HUDEP-2 (cell line): ENCODE results near the gene GPR21.

Experiments
- DNase-seq, 76 experiments: peaks; one replicate each; lab custom pipeline; 2025; ENCODE audit not compliant: unreplicated experiment in 76 of 76; lab: John Stamatoyannopoulos, UW

Gene GPR21

DNA sequence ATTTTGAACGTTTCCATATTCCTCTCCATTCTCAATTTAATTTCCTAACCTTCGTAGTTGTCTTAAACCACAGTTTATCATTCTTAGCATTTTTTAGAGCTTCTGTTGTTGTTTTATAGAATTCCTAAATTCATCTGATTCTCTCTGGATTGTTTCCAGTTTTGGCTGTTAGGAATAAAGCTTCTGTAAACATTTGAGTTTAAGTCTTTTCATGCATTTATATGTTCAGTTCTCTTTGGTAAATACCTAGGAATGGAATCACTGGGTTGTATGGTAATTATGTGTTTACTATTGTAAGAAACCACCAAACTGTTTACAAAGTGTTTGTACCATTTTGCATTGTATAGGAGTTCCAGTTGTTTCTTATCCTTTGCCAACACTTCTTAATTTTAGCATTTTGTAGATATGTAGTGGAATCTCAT lies 29.7 kb downstream of the GPR21 start:
- DNase-seq: no peak

DNA sequence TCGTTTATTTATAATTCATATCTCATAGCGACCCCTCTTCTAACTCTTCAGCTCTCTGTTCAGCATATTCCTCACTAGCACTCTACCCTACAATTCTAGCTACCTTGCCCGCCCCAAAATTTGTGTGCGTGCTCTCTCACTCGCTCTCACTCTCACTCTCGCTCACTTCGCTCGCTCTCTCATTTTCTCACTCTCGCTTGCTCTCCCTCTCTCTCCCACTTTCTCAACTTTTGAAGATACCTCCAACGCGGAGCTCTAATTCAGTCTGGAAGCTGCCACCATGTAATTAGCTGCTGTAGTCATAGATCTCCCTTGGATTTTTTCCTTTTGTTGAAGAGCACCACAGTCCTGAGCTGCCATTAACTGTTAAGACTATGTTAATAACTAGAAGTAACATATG lies 30.4 kb downstream of the GPR21 start:
- DNase-seq: no peak

- DNase-seq: no peak
Observed at GRCh38 chr9:123064716-123065115, 31.2 kb downstream of the GPR21 start.

DNA sequence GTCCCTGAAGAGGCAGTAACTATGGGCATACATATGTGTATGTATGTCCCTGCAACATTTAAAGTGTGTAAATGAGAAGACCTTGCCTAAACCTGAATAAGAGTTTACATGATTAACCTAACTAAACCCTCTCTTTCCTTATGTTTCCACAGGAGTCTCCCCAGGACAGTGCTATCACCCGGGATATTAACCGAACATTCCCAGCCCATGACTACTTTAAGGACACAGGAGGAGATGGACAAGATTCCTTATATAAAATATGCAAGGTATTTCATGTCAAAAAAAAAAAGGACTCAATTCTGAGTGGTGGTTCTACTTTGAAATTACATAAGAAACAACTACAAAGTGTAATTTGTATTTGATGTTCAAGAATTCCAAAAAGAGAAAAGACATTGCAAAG lies 31.7 kb downstream of the GPR21 start:
- DNase-seq: no peak

- DNase-seq: no peak
Observed at GRCh38 chr9:123067136-123067535, 33.7 kb downstream of the GPR21 start.

- DNase-seq: no peak
Observed at GRCh38 chr9:123069010-123069481, 35.6 kb downstream of the GPR21 start.

DNA sequence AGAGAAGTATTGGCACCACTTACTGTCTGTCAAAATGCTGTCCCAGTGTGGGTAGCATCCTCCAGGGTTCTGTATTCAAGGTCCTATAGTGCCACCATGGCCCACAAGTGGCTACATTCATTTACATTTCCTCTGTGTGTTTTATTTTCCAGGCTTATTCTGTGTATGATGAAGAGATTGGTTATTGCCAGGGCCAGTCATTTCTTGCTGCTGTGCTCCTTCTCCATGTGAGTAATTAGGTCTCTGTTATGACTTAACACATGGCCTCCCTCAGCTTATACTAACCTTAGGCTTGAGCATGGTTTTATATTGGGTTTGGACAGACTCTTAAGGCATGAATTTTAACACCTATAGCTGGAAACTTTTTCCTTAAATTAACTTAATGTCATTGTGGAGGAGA lies 36.7 kb downstream of the GPR21 start:
- DNase-seq: no peak

DNA sequence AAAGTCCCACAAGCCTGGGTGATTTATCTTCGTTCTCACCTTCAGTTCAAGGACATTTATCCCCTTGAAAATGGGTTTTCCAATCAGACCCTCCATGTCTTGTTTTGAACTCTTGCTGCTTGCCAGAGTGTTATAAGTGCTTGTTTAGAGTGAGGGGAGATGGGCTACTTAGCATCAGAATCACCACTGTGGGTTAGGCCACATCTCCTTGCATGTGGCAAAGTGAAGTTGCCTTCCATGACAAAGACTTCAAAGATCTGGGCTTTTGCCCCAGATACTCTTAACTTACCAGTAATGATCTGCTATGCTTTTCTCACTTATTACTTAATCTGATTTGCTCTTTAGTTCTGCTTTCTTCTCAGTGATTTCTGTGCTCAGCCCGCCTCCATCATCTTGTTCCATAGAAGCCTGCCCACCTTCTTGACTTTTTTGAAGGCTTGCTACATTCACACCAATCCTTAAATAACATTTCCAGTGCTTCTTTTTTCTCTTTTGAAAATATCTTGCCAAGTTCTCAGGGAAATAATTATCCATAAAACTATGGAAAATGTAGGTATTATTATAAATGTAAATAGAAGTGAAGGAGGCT lies 39.0 kb downstream of the GPR21 start:
- no peak for DNase-seq

DNA sequence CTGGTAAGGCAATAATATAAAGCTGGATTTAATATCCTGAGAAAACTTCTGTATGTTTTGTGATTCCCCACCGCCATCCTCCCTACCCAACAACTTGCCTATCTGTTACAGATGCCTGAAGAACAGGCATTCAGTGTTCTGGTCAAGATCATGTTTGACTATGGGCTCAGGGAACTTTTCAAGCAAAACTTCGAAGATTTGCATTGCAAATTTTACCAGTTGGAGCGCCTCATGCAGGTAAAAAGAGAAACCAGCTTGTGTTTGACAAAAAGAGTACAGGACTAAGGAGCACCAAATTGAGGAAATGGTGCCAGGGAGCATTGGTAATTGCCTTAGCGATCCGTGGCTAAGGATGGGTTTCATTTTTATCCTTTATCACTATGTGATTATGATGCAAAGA lies 40.0 kb downstream of the GPR21 start:
- DNase-seq: no peak

DNA sequence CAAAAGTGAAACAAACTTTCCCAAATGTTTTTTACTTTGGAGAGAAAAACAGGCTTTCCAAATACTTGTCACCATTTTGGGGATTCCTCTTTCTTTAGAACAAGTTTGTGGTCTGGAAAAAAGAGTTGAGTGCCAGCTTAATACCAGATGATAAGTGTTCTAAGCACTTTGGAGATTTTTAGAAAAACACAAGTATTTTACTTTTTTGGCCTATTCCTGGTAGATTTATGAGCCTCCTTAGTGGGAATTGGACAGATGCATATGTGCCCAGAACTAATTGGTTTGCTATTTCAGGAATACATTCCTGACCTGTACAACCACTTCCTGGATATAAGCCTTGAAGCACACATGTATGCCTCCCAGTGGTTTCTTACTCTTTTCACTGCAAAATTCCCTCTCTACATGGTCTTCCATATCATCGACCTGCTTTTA lies 40.5 kb downstream of the GPR21 start:
- DNase-seq: no peak

GRCh38 chr9:123074628-123075027 lies 41.2 kb downstream of the GPR21 start:
- no peak for DNase-seq

GRCh38 chr9:123080444-123080843 lies 47.0 kb downstream of the GPR21 start:
- DNase-seq: no peak

- DNase-seq: peak in 26 of 76 experiments; percentile 5 to 53 (median 28)
Observed at GRCh38 chr9:123081824-123082223, 48.4 kb downstream of the GPR21 start.

DNA sequence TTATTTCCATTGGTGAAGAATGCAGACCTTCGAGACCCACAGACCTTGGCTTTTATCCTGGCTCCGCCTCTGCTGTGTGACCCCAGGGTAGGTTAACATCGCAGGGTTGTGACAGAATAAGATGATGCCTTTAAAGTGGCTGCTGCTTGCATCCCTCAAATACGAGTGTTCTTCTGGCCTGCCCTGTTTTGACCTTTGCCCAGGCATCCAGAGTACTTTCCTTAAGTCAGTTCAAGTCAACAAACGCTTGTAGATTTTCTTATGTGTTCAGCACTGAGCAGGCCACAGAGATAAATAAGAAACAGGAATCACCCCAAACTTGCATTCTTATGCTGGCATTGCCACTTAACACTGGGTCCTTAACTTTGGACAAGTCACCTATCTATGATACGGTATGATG lies 50.2 kb downstream of the GPR21 start:
- no peak for DNase-seq

DNA sequence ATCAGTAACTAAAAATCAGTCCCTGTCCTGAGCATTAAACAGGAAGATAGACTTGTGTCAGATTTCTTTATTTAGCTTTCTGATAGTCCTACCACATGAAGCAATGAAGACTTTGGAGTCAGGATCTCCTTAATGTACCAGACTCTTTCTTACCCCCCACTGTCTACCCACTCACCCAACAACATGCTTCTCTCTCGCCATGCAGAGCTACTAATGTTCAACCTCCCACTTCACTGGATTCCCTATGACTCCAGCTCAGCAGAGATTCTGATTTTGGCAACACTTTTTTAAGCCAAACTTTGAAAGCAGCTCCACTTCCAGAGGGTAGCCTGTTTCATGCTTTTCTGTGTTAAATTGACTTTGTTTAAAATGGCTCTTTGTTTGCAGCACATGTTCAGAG lies 50.8 kb downstream of the GPR21 start:
- no peak for DNase-seq
